Glomerular visceral epithelial cell (primary cell): ENCODE measurements around the gene PFDN1.

Source experiments
- DNase-seq: peaks from one replicate; pipeline ENCODE4 v3.0.0-alpha.2; 2016; ENCODE audit errors: extremely low spot score

The PFDN1 gene

GRCh38 chr5:140259500-140259899 lies 43.4 kb downstream of the PFDN1 start:
- DNase-seq = no peak

GRCh38 chr5:140258873-140259272 lies 44.0 kb downstream of the PFDN1 start:
- no peak for DNase-seq

GRCh38 chr5:140258016-140258415 lies 44.9 kb downstream of the PFDN1 start:
- no peak for DNase-seq

- DNase-seq = no peak
Observed at GRCh38 chr5:140256726-140257125, 46.2 kb downstream of the PFDN1 start.

- DNase-seq = no peak
Observed at GRCh38 chr5:140255460-140256157, 47.3 kb downstream of the PFDN1 start.

GRCh38 chr5:140253985-140254384 lies 48.9 kb downstream of the PFDN1 start:
- no peak for DNase-seq

GRCh38 chr5:140252470-140253126 lies 50.3 kb downstream of the PFDN1 start:
- no peak for DNase-seq

- peak; percentile 96 for DNase-seq
Observed at GRCh38 chr5:140251527-140251973, 51.4 kb downstream of the PFDN1 start.

- DNase-seq = no peak
Observed at GRCh38 chr5:140250386-140250785, 52.5 kb downstream of the PFDN1 start.

- no peak for DNase-seq
Observed at GRCh38 chr5:140249536-140249935, 53.4 kb downstream of the PFDN1 start.

- no peak for DNase-seq
Observed at GRCh38 chr5:140248414-140248813, 54.5 kb downstream of the PFDN1 start.

- peak; percentile 82 for DNase-seq
Observed at GRCh38 chr5:140246378-140247122, 56.4 kb downstream of the PFDN1 start.

GRCh38 chr5:140245926-140246325 lies 57.0 kb downstream of the PFDN1 start:
- no peak for DNase-seq

- no peak for DNase-seq
Observed at GRCh38 chr5:140245341-140245740, 57.6 kb downstream of the PFDN1 start.

- DNase-seq = peak; percentile 94
Observed at GRCh38 chr5:140244525-140245025, 58.3 kb downstream of the PFDN1 start.

- no peak for DNase-seq
Observed at GRCh38 chr5:140243706-140244250, 59.1 kb downstream of the PFDN1 start.

GRCh38 chr5:140242890-140243585 lies 59.9 kb downstream of the PFDN1 start:
- DNase-seq = no peak

- no peak for DNase-seq
Observed at GRCh38 chr5:140242099-140242498, 60.8 kb downstream of the PFDN1 start.

GRCh38 chr5:140240987-140241706 lies 61.8 kb downstream of the PFDN1 start:
- DNase-seq = peak; percentile 89

- DNase-seq = peak; percentile 52
Observed at GRCh38 chr5:140239939-140240700, 62.8 kb downstream of the PFDN1 start.
